Smooth muscle cell (in vitro differentiated cells): ENCODE data around the gene ACAP1. TPM values are rescaled to one million over a fixed set of nuclear protein-coding genes. Genes with fewer than 3 reads are reported as not detected.

Source experiments
- DNase-seq: peaks from one replicate; lab custom pipeline; 2025; ENCODE audit not compliant: unreplicated experiment; lab: John Stamatoyannopoulos, UW
- H2AFZ ChIP-seq: fragments of 200-600 bp; sonication (generic); 2 replicates; pipeline ENCODE4 v1.6.0; 2016; ENCODE audit warnings: antibody characterized with exemption, low read depth, mild to moderate bottlenecking
- H3F3A ChIP-seq: fragments of 200-600 bp; sonication (generic); 2 replicates; pipeline ENCODE4 v1.6.0; 2017; ENCODE audit warnings: antibody characterized with exemption, low read depth
- H3K27ac ChIP-seq: fragments of 200-600 bp; sonication (generic); 2 replicates; pipeline ENCODE4 v1.5.1; 2016; ENCODE audit warnings: low read depth, mild to moderate bottlenecking
- H3K27me3 ChIP-seq: fragments of 200-600 bp; sonication (generic); 2 replicates; pipeline ENCODE4 v1.6.1; 2016; ENCODE audit warnings: low read depth, mild to moderate bottlenecking
- H3K36me3 ChIP-seq: fragments of 200-600 bp; sonication (generic); 2 replicates; pipeline ENCODE4 v1.5.1; 2016; ENCODE audit warnings: low read depth
- H3K4me1 ChIP-seq: fragments of 200-600 bp; sonication (generic); 2 replicates; pipeline ENCODE4 v1.5.1; 2016; ENCODE audit warnings: low read depth
- H3K4me2 ChIP-seq: fragments of 200-600 bp; sonication (generic); 2 replicates; pipeline ENCODE4 v1.6.0; 2016; ENCODE audit warnings: mild to moderate bottlenecking
- H3K4me3 ChIP-seq: fragments of 200-600 bp; sonication (generic); 2 replicates; pipeline ENCODE4 v1.5.1; 2016; ENCODE audit warnings: mild to moderate bottlenecking
- H3K79me2 ChIP-seq: fragments of 200-600 bp; sonication (generic); 2 replicates; pipeline ENCODE4 v1.6.0; 2016; ENCODE audit warnings: low read depth, mild to moderate bottlenecking
- H3K9ac ChIP-seq: fragments of 200-600 bp; sonication (generic); 2 replicates; pipeline ENCODE4 v1.6.0; 2016; ENCODE audit warnings: low read depth
- H3K9me3 ChIP-seq: fragments of 200-600 bp; sonication (generic); replicated peaks from 2 replicates; pipeline ENCODE4 v1.5.1; 2016; ENCODE audit warnings: low read depth
- H4K20me1 ChIP-seq: fragments of 200-600 bp; sonication (generic); 2 replicates; pipeline ENCODE4 v1.6.0; 2016; ENCODE audit warnings: low read depth
- CTCF ChIP-seq: fragments of 200-600 bp; sonication (generic); IDR thresholded peaks from 2 replicates; pipeline ENCODE4 v1.5.1; 2017; ENCODE audit warnings: borderline replicate concordance, mild to moderate bottlenecking, antibody characterized with exemption; ENCODE audit not compliant: insufficient read depth, poor library complexity, severe bottlenecking
- WGBS: methylation state at CpG from one replicate; pipeline ENCODE4 v1.1.7; 2016; ENCODE audit warnings: low lambda C conversion rate; 5-methylcytosine and 5-hydroxymethylcytosine counted together
- polyA plus RNA-seq: library from polyadenylated mRNA; unstranded; fragments of >200 nt; fragmentation: Nextera tagmentation; extraction: Ambion mirVana; gene quantifications from 2 replicates; pipeline ENCODE4 v1.2.1, GENCODE V29; 2016
- total RNA-seq: library from RNA; depleted of rRNA; stranded (reverse); fragments of >200 nt; gene quantifications from 2 replicates; pipeline ENCODE4 v1.2.3, GENCODE V29; 2014

ACAP1 gene
- total and polyA plus RNA-seq, 2 experiments from 2014 or later = 15.2 to 31.6 TPM

- Histone ChIP-seq H3K4me3 (no peak overlapping the region), H3K36me3 (no peaks in the 10 kb centered on the region), H3K9me3 (no peaks in the 10 kb centered on the region), H3K4me1 (peaks cover 9% of the 10 kb centered on the region), H3K4me2 (no peak overlapping the region), H3K27ac (no peak overlapping the region), H4K20me1 (no peaks in the 10 kb centered on the region), H3K79me2 (peaks cover 10% of the 10 kb centered on the region), H3K27me3 (no peaks in the 10 kb centered on the region), H3F3A (no peaks in the 10 kb centered on the region), H2AFZ (no peak overlapping the region), H3K9ac (no peak overlapping the region)
- DNase-seq = no peak
- 97% methylated on average over 19 of the region's 19 CpGs for WGBS
- TF ChIP-seq CTCF = no peak
Measured at GRCh38 chr17:7325031-7325528, 11.2 kb upstream of the ACAP1 start.

DNA sequence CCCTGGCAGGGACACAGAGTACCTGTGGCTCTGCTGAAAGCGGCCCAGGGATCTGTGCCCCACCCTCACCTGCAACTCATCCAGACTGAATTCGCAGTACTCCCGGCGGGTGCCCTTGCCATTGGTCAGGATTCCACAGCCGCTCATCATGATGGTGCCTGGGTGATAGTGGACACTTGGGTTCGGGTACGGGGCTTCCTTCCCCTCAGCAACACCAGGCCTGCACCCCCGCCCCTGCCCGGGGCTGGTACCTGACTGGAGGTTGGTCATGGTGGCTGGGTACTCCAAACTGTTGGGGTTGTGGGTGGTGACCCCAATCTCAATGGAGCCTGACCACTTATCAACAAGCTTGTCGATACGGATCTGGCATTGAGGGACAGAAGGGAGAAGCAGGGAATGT, 10.1 kb upstream of the ACAP1 start:
- Histone ChIP-seq H3K36me3 (no peaks in the 10 kb centered on the region), H3F3A (no peaks in the 10 kb centered on the region), H3K9me3 (no peaks in the 10 kb centered on the region), H3K27ac (no peak overlapping the region), H3K4me3 (no peak overlapping the region), H2AFZ (no peak overlapping the region), H3K27me3 (no peaks in the 10 kb centered on the region), H4K20me1 (no peaks in the 10 kb centered on the region), H3K9ac (no peak overlapping the region), H3K4me1 (peaks cover 14% of the 10 kb centered on the region), H3K79me2 (peaks cover 10% of the 10 kb centered on the region), H3K4me2 (no peak overlapping the region)
- no peak for DNase-seq
- TF ChIP-seq CTCF = no peak
- 95% methylated on average over 11 of the region's 11 CpGs for WGBS

DNA sequence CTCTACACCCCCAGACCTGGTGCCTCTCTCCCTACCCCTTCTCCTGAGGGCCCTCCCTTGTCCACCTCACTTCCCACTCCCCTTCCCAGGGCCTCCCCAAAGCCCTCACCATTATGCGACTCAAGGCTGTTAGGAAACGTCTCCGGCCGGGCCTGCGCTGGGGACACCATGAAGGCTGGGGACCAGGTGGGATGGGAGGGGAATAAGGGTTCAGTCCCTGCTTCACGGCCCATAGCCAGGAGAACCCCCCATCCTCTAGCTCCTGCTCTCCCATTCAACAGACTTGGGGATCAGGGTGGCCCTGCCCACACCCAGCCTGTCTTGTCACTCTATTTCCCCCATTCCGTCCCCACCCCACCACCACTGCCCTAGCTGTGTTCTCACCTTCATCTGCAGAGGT, 9.3 kb upstream of the ACAP1 start:
- Histone ChIP-seq H3K9ac (no peak overlapping the region), H3K4me1 (peaks cover 14% of the 10 kb centered on the region), H3K4me2 (no peak overlapping the region), H3K4me3 (no peak overlapping the region), H4K20me1 (no peaks in the 10 kb centered on the region), H3K79me2 (peaks cover 10% of the 10 kb centered on the region), H2AFZ (no peak overlapping the region), H3K36me3 (no peaks in the 10 kb centered on the region), H3K27ac (no peak overlapping the region), H3K27me3 (no peaks in the 10 kb centered on the region), H3F3A (no peaks in the 10 kb centered on the region), H3K9me3 (no peaks in the 10 kb centered on the region)
- DNase-seq = no peak
- 98% methylated on average over 7 of the region's 7 CpGs for WGBS
- no peak for TF ChIP-seq CTCF

DNA sequence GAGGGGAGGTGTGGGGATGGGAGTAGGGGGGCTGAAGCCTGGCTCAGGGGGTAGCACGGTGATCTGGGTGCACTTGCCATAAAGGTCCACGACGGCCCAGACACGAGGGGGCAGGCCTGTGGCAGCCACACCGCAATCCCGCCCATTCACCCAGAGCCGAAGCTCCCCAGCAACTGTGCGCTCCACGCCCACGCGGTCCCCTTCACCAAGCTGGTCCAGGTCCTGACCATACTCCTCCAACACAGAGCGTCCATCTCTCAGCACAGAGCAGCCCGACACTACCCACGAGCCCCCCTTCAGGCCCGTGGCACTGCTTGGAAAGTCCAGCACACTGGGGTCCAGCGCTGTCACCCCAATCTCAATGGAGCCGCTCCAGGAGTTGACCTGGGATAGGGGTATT, 8.8 kb upstream of the ACAP1 start:
- Histone ChIP-seq H3K36me3 (no peaks in the 10 kb centered on the region), H3K4me3 (no peak overlapping the region), H2AFZ (no peak overlapping the region), H3F3A (no peaks in the 10 kb centered on the region), H3K27me3 (no peaks in the 10 kb centered on the region), H3K4me2 (peak overlapping the region; percentile 93), H3K79me2 (peaks cover 10% of the 10 kb centered on the region), H4K20me1 (no peaks in the 10 kb centered on the region), H3K4me1 (peaks cover 14% of the 10 kb centered on the region), H3K27ac (no peak overlapping the region), H3K9me3 (no peaks in the 10 kb centered on the region), H3K9ac (no peak overlapping the region)
- DNase-seq = no peak
- no peak for TF ChIP-seq CTCF
- 95% methylated on average over 15 of the region's 17 CpGs for WGBS
